ENCODE measurements around the gene COPS9. TPM values are rescaled to one million over a fixed set of nuclear protein-coding genes. Genes with fewer than 3 reads are reported as not detected.

COPS9 gene
- total RNA-seq, 2 experiments from 2014 or later: 85.2 to 99.9 TPM

DNA sequence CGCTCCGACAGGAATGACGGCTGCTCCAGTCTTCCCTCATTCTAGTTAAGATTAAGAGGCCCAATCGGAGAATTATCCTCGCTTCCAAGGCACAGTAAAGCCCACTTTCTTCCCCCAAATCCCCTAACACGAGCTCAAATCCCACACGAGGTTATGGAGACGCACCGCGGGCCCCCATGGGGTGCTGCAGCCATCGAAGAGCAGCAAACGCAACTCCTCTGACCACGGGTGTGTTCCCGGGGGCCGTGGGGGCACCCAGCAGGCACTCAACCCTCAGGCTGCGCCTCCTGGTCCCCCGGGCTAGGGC, 446 bp downstream of the COPS9 start:
- H3K27ac Mint-ChIP-seq: peak overlapping the region; percentile 69
- H3K36me3 Mint-ChIP-seq: peaks cover 26% of the 10 kb centered on the region
- intact Hi-C loops (cut with micrococcal nuclease): loop anchor here (10.0 kb wide), 1 partner anchor 429 kb away; the partner anchor contains the start of genes DUSP28 and RNPEPL1
- POLR2A ChIA-PET: no interaction called here
- H3K9me3 Mint-ChIP-seq: no peaks in the 10 kb centered on the region
- peak overlapping the region; percentile 92 for H3K4me3 Mint-ChIP-seq
- peaks cover 25% of the 10 kb centered on the region for H3K4me1 Mint-ChIP-seq (ENCODE audit: low read depth)
- no peak for DNase-seq
- H3K27me3 Mint-ChIP-seq: no peaks in the 10 kb centered on the region
- CTCF ChIA-PET: interaction anchor here (2.9 kb wide), 1 partner anchor 75 kb away, joined by 14 read pairs; no protein-coding TSS in a partner anchor

DNA sequence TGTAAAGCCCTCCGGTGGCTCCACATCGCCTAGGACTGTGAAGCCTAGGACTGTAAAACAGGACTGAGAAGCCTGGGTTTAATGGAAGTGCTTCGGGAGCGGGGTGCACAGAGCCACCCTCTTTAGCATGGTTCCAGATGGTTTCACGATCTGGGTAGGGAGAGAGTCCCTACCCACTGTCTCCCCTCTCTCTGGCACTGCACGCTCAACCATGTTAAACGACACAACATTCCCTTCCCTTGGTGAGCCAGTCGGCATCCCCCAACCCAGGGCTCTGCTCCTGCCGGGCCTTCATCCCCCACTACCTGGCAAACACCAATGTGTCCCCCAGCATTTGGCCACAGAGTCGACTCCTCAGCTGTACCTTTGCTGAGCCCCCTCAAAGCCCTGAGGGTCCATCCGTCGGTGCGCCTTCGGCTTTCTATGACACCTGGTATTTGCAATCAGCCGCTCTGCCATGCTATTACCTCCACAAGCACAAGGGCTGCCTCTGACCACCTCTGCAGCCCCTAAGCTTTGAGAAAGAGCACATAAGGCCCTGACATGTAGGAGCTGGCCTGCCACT, 1.1 kb downstream of the COPS9 start:
- no peak for DNase-seq
- POLR2A ChIA-PET: no interaction called here
- CTCF ChIA-PET: interaction anchor here (2.9 kb wide), 1 partner anchor 74 kb away, joined by 14 read pairs; no protein-coding TSS in a partner anchor

DNA sequence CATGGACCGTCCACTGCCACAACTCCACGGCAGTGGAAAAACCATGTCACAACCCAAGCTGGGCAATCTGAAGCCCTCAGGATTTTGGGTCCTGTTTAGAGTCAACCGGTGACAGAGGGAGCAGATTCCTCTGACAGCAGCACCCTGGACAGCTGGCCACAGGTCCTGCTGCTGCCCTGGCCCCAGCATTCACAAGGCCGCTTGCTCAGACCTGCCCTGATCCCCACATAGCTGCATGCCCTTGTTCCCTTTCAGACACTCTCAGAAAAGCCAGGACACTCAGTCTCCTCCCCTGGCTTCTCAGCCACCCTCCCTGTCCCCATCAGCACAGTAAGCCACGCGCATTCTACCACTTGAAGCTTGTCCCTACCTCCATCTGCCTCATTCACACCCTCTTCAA, 1.6 kb downstream of the COPS9 start:
- H3K4me1 Mint-ChIP-seq (ENCODE audit: low read depth): peaks cover 25% of the 10 kb centered on the region
- ChIA-PET POLR2A (no interaction called here), CTCF (interaction anchor here (2.9 kb wide), 1 partner anchor 74 kb away, joined by 14 read pairs; no protein-coding TSS in a partner anchor)
- H3K27ac Mint-ChIP-seq: no peak overlapping the region
- H3K9me3 Mint-ChIP-seq: no peaks in the 10 kb centered on the region
- peak overlapping the region; percentile 21 for H3K4me3 Mint-ChIP-seq
- intact Hi-C loops (cut with micrococcal nuclease): loop anchor here (10.0 kb wide), 1 partner anchor 430 kb away; the partner anchor contains the start of genes DUSP28 and RNPEPL1
- no peak for DNase-seq
- no peaks in the 10 kb centered on the region for H3K27me3 Mint-ChIP-seq
- peaks cover 38% of the 10 kb centered on the region for H3K36me3 Mint-ChIP-seq

More for the DNA sequence above, 1.1 kb downstream of the COPS9 start:
- Mint-ChIP-seq H3K27me3 (no peaks in the 10 kb centered on the region), H3K4me3 (peak overlapping the region; percentile 92), H3K9me3 (no peaks in the 10 kb centered on the region), H3K27ac (peak overlapping the region; percentile 69), H3K4me1 (ENCODE audit: low read depth) (peaks cover 25% of the 10 kb centered on the region), H3K36me3 (peaks cover 32% of the 10 kb centered on the region)
- intact Hi-C loops (cut with micrococcal nuclease): loop anchor here (10.0 kb wide), 1 partner anchor 430 kb away; the partner anchor contains the start of genes DUSP28 and RNPEPL1

DNA sequence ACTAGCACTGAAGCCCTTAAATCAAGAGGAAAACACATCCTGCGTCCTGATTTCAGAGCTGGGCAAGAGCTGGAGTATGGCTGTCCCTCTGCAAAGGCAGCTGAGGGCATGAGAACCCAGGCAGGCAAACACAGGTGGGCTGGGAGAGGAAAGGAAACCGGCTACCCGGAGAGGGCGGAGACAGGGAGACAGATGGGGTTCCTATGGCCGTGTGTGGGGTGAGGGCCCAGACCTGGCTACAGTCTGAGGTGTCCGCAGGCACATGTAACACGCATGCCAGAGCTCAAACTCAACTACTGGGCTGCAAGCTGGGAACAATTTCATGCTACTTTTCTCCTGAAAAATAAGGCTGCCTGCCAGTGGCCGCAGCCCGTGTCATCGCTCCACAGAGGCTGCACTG, 2.7 kb downstream of the COPS9 start:
- Mint-ChIP-seq H3K4me3 (no peak overlapping the region), H3K36me3 (peaks cover 43% of the 10 kb centered on the region), H3K4me1 (ENCODE audit: low read depth) (peaks cover 25% of the 10 kb centered on the region), H3K27me3 (no peaks in the 10 kb centered on the region), H3K9me3 (no peaks in the 10 kb centered on the region), H3K27ac (no peak overlapping the region)
- CTCF ChIA-PET: interaction anchor here (2.9 kb wide), 1 partner anchor 73 kb away, joined by 14 read pairs; no protein-coding TSS in a partner anchor
- POLR2A ChIA-PET: no interaction called here
- DNase-seq: peak; percentile 0
- intact Hi-C loops (cut with micrococcal nuclease): loop anchor here (10.0 kb wide), 1 partner anchor 431 kb away; the partner anchor contains the start of genes DUSP28 and RNPEPL1

DNA sequence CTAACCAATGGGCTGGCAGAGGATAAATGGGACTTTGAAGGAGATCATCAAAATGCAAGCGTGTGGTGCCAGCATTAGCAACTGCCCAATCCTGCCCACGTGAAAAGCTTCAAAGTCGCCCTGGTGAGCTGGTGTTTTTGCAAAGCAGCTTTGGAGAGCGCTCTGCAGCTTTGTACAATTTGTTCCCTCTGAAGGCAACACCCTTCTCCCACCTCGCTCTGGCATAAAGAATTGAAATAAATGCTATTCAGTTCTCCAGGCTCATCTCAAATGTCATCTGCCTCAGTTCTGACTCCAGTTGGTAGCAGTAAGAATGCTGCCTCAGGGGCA, 3.5 kb downstream of the COPS9 start:
- Mint-ChIP-seq H3K27me3 (no peaks in the 10 kb centered on the region), H3K27ac (no peak overlapping the region), H3K9me3 (no peaks in the 10 kb centered on the region), H3K4me1 (ENCODE audit: low read depth) (peaks cover 25% of the 10 kb centered on the region), H3K36me3 (peaks cover 46% of the 10 kb centered on the region), H3K4me3 (no peak overlapping the region)
- POLR2A ChIA-PET: no interaction called here
- CTCF ChIA-PET: interaction anchor here (0.6 kb wide), 1 partner anchor 44 kb away, joined by 4 read pairs; no protein-coding TSS in a partner anchor
- intact Hi-C loops (cut with micrococcal nuclease): loop anchor here (10.0 kb wide), 1 partner anchor 432 kb away; the partner anchor contains the start of genes DUSP28 and RNPEPL1
- DNase-seq: no peak

DNA sequence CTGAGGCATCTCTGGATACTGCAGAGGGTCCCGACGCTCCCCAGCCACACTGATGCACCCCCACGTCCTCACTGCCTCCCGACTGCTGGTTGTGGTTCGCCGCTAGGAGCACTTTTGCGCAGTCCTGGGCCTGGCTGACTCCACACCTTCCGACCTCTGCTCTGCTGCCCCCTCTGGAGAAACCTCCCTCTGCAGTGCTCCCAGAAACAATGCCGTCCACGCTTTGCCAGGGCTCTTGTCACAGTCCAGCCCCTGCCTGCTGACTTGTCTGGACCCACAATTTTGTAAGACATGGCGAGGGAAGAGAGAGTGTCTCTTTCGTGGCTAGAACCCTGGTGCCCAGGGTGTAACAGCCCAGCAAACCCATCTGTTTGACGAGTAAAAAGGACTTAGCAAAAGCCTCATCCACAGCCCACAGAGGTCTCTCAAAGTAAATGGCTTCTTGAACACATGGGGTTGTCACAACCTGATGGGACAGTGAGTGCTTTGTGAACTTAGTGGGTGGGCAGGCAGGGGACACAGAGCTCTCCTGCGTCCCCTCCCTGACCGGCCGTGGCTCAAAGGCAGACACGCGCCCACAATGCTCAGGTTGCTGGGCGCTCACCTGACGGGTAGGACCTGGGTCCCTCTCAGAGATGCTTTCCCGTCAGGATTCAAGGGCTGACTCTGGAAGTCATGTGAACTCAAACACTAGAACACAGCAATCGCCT, 4.0 kb downstream of the COPS9 start:
- Mint-ChIP-seq H3K4me1 (ENCODE audit: low read depth) (peaks cover 22% of the 10 kb centered on the region), H3K27me3 (no peaks in the 10 kb centered on the region), H3K9me3 (no peaks in the 10 kb centered on the region), H3K36me3 (peaks cover 49% of the 10 kb centered on the region), H3K27ac (no peak overlapping the region), H3K4me3 (no peak overlapping the region)
- ChIA-PET CTCF (no interaction called here), POLR2A (no interaction called here)
- DNase-seq: peak; percentile 6
- intact Hi-C loops (cut with micrococcal nuclease): loop anchor here (10.0 kb wide), 1 partner anchor 433 kb away; the partner anchor contains the start of genes DUSP28 and RNPEPL1

DNA sequence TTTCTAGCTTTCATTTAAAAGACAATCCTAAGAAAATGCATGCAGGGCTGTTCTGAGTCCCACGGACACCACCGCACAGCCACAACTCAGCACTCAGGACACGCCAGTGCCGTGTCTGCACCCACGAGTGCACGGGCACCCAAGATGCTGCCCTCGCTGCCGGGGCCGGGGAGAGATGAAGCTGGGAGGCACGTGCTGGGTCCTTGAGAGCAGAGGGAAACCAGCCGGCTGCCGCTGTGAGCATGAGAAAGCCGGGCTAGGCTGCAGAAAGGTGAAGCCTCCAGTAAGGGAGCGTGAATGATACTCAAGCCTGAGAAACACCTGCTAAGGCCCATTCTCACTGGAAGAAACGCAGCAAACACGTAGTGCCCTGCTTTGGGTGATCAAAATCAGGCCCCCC, 4.8 kb downstream of the COPS9 start:
- Mint-ChIP-seq H3K9me3 (no peaks in the 10 kb centered on the region), H3K36me3 (peaks cover 51% of the 10 kb centered on the region), H3K4me1 (ENCODE audit: low read depth) (peaks cover 19% of the 10 kb centered on the region), H3K4me3 (no peak overlapping the region), H3K27me3 (no peaks in the 10 kb centered on the region), H3K27ac (no peak overlapping the region)
- CTCF ChIA-PET: interaction anchor here (1.2 kb wide), 1 partner anchor 12 kb away, joined by 3 read pairs; no protein-coding TSS in a partner anchor
- intact Hi-C loops (cut with micrococcal nuclease): loop anchor here (10.0 kb wide), 1 partner anchor 434 kb away; the partner anchor contains the start of genes DUSP28 and RNPEPL1
- peak; percentile 2 for DNase-seq
- POLR2A ChIA-PET: no interaction called here

DNA sequence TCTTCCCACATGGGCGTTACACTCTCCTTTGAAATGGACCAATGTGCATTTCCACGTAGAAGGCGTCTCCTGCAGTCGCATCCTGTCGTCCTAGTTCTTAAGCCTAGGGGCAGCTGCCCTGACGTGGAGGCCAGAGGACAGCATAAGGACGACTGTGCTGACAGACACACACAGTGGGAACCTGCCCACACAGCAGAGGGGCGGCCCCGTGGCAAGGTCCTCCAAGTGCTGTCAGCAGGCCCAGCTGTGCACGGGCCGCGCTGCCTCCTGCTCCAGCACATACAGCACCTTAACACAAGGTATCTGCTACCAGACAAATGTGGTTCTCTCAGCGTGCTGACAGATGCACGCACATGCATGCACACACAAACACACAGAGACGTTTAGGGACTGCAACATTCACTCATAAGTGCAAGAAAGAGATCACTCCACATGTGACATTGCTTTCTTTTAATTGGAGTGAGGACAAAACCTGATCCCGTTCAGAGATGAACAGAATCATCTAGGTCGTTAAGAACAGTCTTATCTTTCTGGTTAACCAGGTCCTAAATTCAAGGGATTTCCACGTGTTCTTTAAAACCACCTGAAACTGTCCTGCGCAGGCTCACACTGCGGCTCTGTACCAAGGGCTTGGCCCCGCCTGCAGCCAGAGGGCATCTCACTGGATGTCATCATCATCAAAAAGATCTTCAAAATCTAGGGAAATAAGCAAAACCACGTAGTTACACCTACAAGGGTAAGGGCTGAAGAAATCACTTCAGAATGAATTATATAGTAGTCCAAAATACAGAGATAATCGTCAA, 5.5 kb downstream of the COPS9 start:
- DNase-seq: peak; percentile 1
- H3K36me3 Mint-ChIP-seq: peaks cover 54% of the 10 kb centered on the region
- peaks cover 18% of the 10 kb centered on the region for H3K4me1 Mint-ChIP-seq (ENCODE audit: low read depth)
- intact Hi-C loops (cut with micrococcal nuclease): loop anchor here (10.0 kb wide), 1 partner anchor 434 kb away; the partner anchor contains the start of genes DUSP28 and RNPEPL1
- no peak overlapping the region for H3K4me3 Mint-ChIP-seq
- POLR2A ChIA-PET: no interaction called here
- H3K27ac Mint-ChIP-seq: no peak overlapping the region
- H3K9me3 Mint-ChIP-seq: no peaks in the 10 kb centered on the region
- no peaks in the 10 kb centered on the region for H3K27me3 Mint-ChIP-seq
- CTCF ChIA-PET: interaction anchor here (1.2 kb wide), 1 partner anchor 13 kb away, joined by 3 read pairs; no protein-coding TSS in a partner anchor

DNA sequence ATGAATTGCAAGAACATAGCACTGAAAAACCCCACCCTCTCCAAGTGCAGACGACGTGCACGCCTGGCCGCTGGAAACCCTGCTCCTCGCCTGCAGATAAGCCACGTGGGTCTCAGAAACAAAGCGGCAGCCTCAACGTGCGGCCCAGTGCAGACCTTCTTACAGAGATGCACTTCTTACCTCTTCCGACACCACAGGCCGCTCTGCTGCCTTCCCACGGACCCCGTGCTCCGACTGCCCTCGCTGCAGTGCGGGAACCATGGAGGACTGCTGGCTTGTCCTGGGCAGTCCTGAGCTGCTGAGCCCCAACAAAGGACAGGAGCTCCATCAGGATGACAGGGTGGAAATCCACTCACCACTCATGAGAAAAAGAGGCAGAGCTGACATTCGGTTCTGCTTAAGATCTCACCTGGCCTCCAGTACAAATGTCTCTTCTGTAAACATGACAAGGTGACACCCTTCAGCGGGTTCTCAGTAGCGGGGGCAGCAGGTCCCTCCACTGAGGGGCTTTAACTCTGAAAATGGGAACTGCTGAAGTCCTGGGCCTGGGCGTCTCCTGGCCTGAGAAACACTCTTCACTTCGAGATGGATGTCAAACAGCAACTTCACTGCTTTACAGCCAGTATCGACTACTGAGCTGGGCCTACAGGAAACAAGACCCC, 6.2 kb downstream of the COPS9 start:
- peaks cover 10% of the 10 kb centered on the region for H3K4me1 Mint-ChIP-seq (ENCODE audit: low read depth)
- CTCF ChIA-PET: interaction anchor here (1.2 kb wide), 1 partner anchor 14 kb away, joined by 3 read pairs; no protein-coding TSS in a partner anchor

DNA sequence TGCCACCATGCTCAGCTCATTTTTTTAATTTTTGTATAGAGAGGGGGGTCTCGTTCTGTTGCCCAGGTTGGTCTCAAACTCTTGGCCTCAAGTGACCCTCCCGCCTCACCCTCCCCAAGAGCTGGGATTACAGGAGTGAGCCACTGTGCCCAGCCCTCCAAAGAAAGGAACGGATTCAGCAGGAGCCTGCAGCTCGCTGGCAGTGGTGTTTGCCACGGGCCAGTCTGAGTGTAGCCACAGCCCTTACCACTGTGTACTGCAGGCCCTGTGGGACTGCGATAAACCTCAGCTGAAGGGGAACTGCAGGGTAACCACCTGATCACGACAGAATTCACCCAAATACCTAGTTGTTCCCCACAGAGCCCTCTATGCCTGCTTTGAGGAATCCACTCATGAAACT, 6.8 kb downstream of the COPS9 start:
- peak; percentile 1 for DNase-seq
- Mint-ChIP-seq H3K27ac (no peak overlapping the region), H3K9me3 (no peaks in the 10 kb centered on the region), H3K4me1 (ENCODE audit: low read depth) (peaks cover 5% of the 10 kb centered on the region), H3K27me3 (no peaks in the 10 kb centered on the region), H3K4me3 (no peak overlapping the region), H3K36me3 (peaks cover 56% of the 10 kb centered on the region)
- ChIA-PET CTCF (no interaction called here), POLR2A (no interaction called here)
- intact Hi-C loops (cut with micrococcal nuclease): no loop called here

More for the DNA sequence above, 6.2 kb downstream of the COPS9 start:
- H3K4me3 Mint-ChIP-seq: no peak overlapping the region
- POLR2A ChIA-PET: no interaction called here
- no peaks in the 10 kb centered on the region for H3K9me3 Mint-ChIP-seq
- no peaks in the 10 kb centered on the region for H3K27me3 Mint-ChIP-seq
- intact Hi-C loops (cut with micrococcal nuclease): loop anchor here (10.0 kb wide), 1 partner anchor 435 kb away; the partner anchor contains the start of genes DUSP28 and RNPEPL1
- DNase-seq: peak; percentile 2
- H3K27ac Mint-ChIP-seq: no peak overlapping the region
- peaks cover 56% of the 10 kb centered on the region for H3K36me3 Mint-ChIP-seq

DNA sequence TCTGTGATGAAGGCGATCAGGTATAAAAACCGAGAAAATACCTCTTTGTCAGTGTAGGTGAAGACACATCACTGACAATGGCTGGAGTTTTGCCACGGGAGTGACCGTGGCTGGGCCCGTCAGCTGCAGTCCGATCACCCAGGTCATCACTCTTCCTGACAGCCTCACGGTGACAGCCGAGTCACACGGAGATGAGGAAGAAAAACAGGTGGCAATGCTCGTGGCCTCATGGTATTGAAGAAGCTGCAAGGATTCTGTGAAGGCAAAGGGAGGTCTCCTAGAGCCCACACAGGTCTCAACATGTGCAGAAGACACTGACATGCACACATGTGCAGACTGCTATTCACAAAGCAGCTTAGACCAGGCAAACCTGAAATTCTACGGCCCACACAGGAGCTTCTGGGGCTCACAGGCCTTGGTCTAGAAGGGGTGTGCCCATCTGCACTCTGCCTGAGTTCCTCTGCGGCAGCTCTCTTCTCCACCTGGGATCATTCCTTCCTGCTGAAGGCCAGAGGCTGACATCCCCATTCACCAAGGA, 7.4 kb downstream of the COPS9 start:
- intact Hi-C loops (cut with micrococcal nuclease): no loop called here
- ChIA-PET CTCF (interaction anchor here (1.1 kb wide), 1 partner anchor 15 kb away, joined by 4 read pairs; no protein-coding TSS in a partner anchor), POLR2A (no interaction called here)
- no peak overlapping the region for H3K4me3 Mint-ChIP-seq
- no peak overlapping the region for H3K27ac Mint-ChIP-seq
- H3K27me3 Mint-ChIP-seq: no peaks in the 10 kb centered on the region
- no peaks in the 10 kb centered on the region for H3K4me1 Mint-ChIP-seq (ENCODE audit: low read depth)
- no peaks in the 10 kb centered on the region for H3K9me3 Mint-ChIP-seq
- peaks cover 52% of the 10 kb centered on the region for H3K36me3 Mint-ChIP-seq
- peak; percentile 2 for DNase-seq

All from activated CD4-positive, alpha-beta memory T cell treated with anti-CD3 and anti-CD28 coated beads for 36 hours (primary cell).